ENCODE results near the gene ICAM3.

The ICAM3 gene

DNA sequence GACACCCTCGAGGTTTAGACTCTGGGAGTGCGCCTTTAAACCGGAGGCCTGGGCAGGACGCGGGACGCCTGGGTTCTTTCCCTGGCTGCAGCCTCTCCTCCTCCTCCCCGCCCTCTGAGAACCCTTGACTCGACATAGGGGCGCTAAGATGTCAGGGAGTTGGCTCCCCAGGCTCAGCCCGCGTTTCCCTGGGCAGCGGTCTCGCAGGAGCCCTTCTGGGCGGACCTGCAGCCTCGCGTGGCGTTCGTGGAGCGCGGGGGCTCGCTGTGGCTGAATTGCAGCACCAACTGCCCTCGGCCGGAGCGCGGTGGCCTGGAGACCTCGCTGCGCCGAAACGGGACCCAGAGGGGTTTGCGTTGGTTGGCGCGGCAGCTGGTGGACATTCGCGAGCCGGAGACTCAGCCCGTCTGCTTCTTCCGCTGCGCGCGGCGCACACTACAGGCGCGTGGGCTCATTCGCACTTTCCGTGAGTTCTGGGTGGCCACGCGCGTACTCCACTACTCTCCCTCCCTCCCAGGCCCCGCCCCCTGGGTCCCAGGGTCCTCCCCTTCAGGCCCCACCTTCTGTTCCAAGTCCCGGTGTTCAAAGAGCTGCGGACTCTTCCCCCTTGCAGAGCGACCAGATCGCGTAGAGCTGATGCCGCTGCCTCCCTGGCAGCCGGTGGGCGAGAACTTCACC is 48.4 kb downstream of the ICAM3 start:
- DNase-seq, result peak; percentile 69 to 77

DNA sequence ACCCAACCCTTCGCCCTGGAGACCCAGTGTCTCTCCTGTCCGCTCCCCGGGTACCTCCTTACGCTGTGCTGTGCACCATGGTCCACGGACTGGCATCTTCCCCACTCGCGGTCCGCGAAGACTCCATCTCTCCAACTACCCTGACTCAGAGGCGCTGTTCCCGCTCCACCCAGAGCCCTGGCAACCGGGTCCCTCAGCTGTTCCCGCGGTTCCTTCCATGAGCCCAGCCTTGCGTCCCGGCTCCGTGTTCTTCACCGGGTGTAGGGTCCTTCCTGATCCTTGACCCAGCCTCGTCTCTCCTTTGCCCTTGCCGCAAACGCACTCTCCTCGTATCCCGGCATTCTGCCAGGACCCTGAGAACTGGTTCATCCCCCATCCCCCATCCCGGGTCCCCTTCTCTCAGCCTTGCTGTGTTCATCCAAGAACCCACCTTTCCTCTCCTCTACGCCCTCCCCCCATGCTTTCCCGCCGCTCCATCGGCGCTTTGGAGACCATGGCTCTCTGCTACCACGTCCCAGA is 49.0 kb downstream of the ICAM3 start:
- DNase-seq, result peak; percentile 53 to 60

DNA sequence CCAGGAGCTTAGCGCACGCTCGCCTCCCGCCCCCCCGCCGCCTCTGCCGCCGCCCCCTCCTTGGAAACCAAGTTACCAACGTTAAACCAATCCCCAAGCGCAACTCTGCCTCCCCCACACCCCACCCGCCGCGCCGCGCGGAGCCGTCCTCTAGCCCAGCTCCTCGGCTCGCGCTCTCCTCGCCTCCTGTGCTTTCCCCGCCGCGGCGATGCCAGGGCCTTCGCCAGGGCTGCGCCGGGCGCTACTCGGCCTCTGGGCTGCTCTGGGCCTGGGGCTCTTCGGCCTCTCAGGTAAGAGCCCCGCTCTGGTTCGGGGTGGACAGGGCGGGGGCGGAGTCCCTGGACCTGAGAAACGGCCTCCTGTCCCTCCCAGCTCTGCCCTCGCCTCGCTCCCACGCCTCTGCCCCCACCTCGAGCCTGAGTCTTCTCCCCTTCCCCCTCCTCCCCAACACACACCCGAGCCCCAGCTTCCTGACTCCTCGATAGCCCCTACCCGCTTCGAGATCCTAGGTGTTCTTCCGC is 49.5 kb downstream of the ICAM3 start, which contains the start of gene ICAM5:
Gene ICAM5 (plus strand): TSS at position 117 of the 521 bp plus-strand sequence. CDS start 92 bp downstream, at position 209.
- DNase-seq, result peak; percentile 58 to 63

DNA sequence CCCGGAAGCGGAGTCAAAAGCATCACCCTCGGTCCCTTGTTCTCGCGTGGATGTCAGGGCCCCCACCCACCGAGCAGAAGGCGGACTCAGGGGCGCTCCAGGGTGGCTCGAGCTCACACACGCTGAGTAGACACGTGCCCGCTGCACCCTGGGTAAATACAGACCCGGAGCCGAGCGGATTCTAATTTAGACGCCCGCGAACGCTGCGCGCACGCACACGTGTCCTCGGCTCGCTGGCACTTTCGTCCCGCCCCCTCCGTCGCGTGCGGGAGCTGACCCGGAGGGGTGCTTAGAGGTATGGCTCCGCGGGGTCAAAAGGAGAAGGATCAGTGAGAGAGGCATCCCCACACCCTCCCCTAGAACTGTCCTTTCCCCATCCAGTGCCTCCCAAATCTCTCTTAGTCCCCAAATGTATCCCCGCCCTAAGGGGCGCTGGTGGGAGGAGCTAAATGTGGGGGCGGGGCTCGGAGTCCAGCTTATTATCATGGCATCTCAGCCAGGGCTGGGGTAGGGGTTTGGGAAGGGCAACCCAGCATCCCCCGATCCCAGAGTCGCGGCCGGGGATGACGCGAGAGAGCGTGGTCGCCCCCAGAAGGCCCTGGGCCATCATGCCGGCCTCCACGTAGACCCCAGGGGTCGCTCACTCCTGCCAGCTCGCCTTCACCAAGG is 50.1 kb downstream of the ICAM3 start:
- DNase-seq, result peak; percentile 80 to 84

DNA sequence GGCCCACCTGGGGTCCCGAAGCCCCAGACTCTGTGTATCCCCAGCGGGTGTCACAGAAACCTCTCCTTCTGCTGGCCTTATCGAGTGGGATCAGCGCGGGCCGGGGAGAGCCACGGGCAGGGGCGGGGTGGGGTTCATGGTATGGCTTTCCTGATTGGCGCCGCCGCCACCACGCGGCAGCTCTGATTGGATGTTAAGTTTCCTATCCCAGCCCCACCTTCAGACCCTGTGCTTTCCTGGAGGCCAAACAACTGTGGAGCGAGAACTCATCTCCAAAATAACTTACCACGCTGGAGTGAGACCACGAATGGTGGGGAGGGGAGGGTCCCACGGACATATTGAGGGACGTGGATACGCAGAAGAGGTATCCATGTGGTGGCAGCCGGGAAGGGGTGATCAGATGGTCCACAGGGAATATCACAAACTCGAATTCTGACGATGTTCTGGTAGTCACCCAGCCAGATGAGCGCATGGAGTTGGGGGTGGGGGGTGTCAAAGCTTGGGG is 50.7 kb downstream of the ICAM3 start:
- peak; percentile 73 for DNase-seq

DNA sequence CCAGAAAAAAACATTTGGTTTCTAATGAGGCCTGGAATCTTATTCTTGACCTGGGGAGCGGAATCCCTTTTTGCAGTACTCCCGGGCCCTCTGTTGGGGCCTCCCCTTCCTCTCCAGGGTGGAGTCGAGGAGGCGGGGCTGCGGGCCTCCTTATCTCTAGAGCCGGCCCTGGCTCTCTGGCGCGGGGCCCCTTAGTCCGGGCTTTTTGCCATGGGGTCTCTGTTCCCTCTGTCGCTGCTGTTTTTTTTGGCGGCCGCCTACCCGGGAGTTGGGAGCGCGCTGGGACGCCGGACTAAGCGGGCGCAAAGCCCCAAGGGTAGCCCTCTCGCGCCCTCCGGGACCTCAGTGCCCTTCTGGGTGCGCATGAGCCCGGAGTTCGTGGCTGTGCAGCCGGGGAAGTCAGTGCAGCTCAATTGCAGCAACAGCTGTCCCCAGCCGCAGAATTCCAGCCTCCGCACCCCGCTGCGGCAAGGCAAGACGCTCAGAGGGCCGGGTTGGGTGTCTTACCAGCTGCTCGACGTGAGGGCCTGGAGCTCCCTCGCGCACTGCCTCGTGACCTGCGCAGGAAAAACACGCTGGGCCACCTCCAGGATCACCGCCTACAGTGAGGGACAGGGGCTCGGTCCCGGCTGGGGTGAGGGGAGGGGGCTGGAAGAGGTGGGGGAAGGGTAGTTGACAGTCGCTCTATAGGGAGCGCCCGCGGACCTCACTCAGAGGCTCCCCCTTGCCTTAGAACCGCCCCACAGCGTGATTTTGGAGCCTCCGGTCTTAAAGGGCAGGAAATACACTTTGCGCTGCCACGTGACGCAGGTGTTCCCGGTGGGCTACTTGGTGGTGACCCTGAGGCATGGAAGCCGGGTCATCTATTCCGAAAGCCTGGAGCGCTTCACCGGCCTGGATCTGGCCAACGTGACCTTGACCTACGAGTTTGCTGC is 52.4 kb downstream of the ICAM3 start, which contains the start of gene ICAM4:
Gene ICAM4 (plus strand): TSS at position 153 of the 935 bp plus-strand sequence. CDS start 58 bp downstream, at position 211.
- peak; percentile 58 to 64 for DNase-seq

GRCh38 chr19:10285393-10285792 is 54.0 kb downstream of the ICAM3 start:
- no peak for DNase-seq

DNA sequence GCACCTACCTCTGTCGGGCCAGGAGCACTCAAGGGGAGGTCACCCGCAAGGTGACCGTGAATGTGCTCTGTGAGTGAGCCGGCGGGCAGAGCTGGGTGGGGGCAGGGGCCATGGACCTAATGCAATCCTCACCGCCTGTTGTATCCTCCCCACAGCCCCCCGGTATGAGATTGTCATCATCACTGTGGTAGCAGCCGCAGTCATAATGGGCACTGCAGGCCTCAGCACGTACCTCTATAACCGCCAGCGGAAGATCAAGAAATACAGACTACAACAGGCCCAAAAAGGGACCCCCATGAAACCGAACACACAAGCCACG is 54.5 kb downstream of the ICAM3 start:
- DNase-seq, result no peak

- no peak for DNase-seq
Measured at GRCh38 chr19:10284065-10284959, 55.1 kb downstream of the ICAM3 start.
